ENCODE measurements around the gene PEX16.

The PEX16 gene

GRCh38 chr11:45936511-45937054 lies 18.9 kb upstream of the PEX16 start:
- TF ChIP-seq FOXP2 (optimal IDR thresholded peaks at IDR 0.05; ENCODE audit: borderline replicate concordance, extremely low read depth, extremely low read length, insufficient read depth) (no peak), TAF1 (IDR thresholded peaks at IDR 0.05; ENCODE audit: borderline replicate concordance, insufficient read depth, low read length) (no peak), POLR2AphosphoS5 (IDR thresholded peaks at IDR 0.05; ENCODE audit: low read depth, low read length) (no peak), SIN3A (IDR thresholded peaks at IDR 0.05; ENCODE audit: borderline replicate concordance, insufficient read depth, low read length) (no peak), REST (IDR thresholded peaks at IDR 0.05; ENCODE audit: insufficient read depth in 1 of 2, low read depth in 2 of 2, low read length in 2 of 2) (no peak)

- TF ChIP-seq FOXP2 (optimal IDR thresholded peaks at IDR 0.05; ENCODE audit: borderline replicate concordance, extremely low read depth, extremely low read length, insufficient read depth) = no peak
- TF ChIP-seq TAF1 (IDR thresholded peaks at IDR 0.05; ENCODE audit: borderline replicate concordance, insufficient read depth, low read length) = no peak
- no peak for TF ChIP-seq REST (IDR thresholded peaks at IDR 0.05; ENCODE audit: insufficient read depth in 1 of 2, low read depth in 2 of 2, low read length in 2 of 2)
- no peak for TF ChIP-seq POLR2AphosphoS5 (IDR thresholded peaks at IDR 0.05; ENCODE audit: low read depth, low read length)
- no peak for TF ChIP-seq SIN3A (IDR thresholded peaks at IDR 0.05; ENCODE audit: borderline replicate concordance, insufficient read depth, low read length)
Measured at GRCh38 chr11:45935349-45936064, 17.8 kb upstream of the PEX16 start.

DNA sequence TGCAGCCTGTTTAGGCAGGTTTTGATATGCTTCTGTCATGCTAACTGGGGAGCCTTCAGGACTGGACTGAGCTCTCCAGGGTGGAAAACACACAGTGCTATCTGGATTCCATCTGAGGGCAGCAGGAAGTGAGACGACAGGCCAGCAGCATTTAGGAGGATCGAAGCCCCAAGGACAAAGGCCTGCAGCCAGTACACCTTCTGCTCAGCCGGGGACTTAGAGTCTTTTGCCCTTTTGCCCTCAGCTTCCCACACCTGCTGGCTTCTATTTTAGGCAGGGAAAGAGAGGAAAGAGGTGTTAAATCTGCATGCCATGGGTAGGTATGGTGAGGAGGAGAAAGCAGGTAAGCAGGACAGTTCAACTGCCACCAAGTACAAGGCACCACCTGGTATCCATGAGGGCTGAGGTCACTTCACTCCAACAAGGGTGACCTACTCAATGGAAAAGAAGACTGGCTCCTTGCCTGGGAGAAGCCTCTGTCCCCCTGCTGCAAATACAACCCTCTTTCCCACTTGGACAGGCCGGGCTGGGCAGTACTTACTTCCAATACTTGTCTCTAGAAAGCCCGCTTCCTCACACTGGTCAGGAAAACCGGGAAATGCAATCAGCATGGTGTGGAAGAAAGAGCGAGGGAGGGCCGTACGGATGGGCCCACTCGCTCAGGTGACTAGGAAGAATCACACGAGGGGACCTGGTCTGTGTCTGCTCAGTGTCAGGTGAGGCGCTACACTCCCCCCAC lies 17.1 kb upstream of the PEX16 start:
- no peak for TF ChIP-seq POLR2AphosphoS5 (IDR thresholded peaks at IDR 0.05; ENCODE audit: low read depth, low read length)
- TF ChIP-seq REST (IDR thresholded peaks at IDR 0.05; ENCODE audit: insufficient read depth in 1 of 2, low read depth in 2 of 2, low read length in 2 of 2) = no peak
- no peak for TF ChIP-seq SIN3A (IDR thresholded peaks at IDR 0.05; ENCODE audit: borderline replicate concordance, insufficient read depth, low read length)
- TF ChIP-seq TAF1 (IDR thresholded peaks at IDR 0.05; ENCODE audit: borderline replicate concordance, insufficient read depth, low read length) = no peak
- no peak for TF ChIP-seq FOXP2 (optimal IDR thresholded peaks at IDR 0.05; ENCODE audit: borderline replicate concordance, extremely low read depth, extremely low read length, insufficient read depth)

- TF ChIP-seq TAF1 (IDR thresholded peaks at IDR 0.05; ENCODE audit: borderline replicate concordance, insufficient read depth, low read length) = no peak
- no peak for TF ChIP-seq SIN3A (IDR thresholded peaks at IDR 0.05; ENCODE audit: borderline replicate concordance, insufficient read depth, low read length)
Measured at GRCh38 chr11:45933846-45934579, 16.3 kb upstream of the PEX16 start.

DNA sequence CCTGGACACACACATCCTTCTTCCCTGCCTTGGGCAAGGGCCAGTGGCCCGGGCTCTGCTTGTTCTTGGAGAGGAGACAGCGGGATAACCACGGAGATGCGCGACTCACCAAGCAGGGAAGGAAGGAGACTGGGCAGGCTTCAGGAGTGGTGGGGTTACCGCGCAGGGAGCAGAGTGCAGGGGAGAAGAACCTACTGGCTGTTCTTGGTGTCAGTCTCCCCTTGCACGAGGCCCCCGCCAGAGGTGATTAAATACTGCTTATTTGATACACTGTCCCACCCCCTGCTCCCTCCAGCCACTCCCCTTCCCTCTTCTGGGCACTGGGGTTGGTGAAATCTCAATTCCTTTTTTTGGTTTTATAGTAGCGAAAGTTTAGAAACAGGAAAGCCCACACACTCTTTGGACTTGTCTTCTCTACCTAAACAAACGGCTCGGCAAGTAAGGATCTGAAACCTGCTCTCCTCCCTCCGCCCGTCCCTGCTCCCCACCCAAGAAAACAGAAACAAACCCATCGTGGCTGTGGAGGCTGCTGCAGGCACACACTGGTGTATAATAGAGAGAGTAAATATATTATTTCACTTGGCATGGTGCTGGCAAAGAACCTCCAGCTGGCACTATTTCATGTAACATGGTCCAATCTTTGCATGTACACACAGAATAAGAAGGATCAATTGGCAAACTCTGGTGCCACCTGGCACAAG lies 15.6 kb upstream of the PEX16 start:
- TF ChIP-seq SIN3A (IDR thresholded peaks at IDR 0.05; ENCODE audit: borderline replicate concordance, insufficient read depth, low read length) = no peak
- TF ChIP-seq TAF1 (IDR thresholded peaks at IDR 0.05; ENCODE audit: borderline replicate concordance, insufficient read depth, low read length) = no peak
- TF ChIP-seq REST (IDR thresholded peaks at IDR 0.05; ENCODE audit: insufficient read depth in 1 of 2, low read depth in 2 of 2, low read length in 2 of 2) = no peak
- TF ChIP-seq POLR2AphosphoS5 (IDR thresholded peaks at IDR 0.05; ENCODE audit: low read depth, low read length) = no peak
